Measurements from ENCODE around the gene FIZ1.
"Not testable (repeated sequence)": the region's sequence is repeated elsewhere in the genome, so short reads cannot be mapped to it uniquely, and the experiment has no call there.

DNA sequence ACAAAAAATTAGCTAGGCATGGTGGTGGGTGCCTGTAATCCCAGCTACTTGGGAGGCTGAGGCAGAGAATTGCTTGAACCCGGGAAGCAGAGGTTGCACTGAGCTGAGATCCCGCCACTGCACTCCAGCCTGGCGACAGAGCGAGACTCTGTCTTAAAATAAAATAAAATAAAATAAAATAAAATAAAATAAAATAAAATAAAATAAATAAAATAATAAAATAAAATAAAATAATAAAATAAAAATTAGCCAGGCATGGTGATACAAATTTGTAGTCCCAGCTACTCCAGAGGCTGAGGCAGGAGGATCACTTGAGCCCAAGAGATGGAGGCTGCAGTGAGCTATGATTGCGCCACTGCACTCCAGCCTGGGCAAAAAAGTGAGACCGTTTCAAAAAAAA lies 25.4 kb downstream of the FIZ1 start:
- TF ChIP-seq, protein P1, sequence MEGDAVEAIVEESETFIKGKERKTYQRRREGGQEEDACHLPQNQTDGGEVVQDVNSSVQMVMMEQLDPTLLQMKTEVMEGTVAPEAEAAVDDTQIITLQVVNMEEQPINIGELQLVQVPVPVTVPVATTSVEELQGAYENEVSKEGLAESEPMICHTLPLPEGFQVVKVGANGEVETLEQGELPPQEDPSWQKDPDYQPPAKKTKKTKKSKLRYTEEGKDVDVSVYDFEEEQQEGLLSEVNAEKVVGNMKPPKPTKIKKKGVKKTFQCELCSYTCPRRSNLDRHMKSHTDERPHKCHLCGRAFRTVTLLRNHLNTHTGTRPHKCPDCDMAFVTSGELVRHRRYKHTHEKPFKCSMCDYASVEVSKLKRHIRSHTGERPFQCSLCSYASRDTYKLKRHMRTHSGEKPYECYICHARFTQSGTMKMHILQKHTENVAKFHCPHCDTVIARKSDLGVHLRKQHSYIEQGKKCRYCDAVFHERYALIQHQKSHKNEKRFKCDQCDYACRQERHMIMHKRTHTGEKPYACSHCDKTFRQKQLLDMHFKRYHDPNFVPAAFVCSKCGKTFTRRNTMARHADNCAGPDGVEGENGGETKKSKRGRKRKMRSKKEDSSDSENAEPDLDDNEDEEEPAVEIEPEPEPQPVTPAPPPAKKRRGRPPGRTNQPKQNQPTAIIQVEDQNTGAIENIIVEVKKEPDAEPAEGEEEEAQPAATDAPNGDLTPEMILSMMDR (IDR thresholded peaks at IDR 0.05), result not testable (repeated sequence)
- not testable (repeated sequence) for TF ChIP-seq POLR2A (IDR thresholded peaks at IDR 0.05)

Data from heart left ventricle (tissue), 13 donors.